ENCODE data around the gene TUBGCP6. TPM values are rescaled to one million over a fixed set of nuclear protein-coding genes. Genes with fewer than 3 reads are reported as not detected.

Gene TUBGCP6
- total and polyA plus RNA-seq, 2 donors (not counting 3 experiments of a cell fraction or from before 2014, with no cell fraction given): 33.1 to 45.3 TPM

DNA sequence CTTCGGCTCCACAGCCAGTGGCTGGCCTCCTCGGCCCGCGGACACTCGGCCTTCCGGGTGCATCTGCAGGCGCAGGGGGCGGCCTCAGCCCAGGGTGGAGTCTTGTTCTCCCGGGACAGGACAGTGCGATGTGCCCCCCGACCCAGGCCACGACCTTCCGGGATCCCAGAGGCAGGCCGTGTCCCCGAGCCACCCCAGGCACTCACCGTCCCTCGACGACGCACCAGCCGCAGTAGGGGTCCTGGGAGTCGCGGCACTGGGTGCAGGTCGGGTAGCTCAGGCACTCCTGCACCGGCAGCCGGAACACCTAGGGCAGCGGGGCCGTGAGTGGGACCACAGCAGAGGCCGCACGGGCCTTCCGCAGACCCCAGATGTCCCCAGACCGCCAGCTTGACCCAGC lies 42.9 kb upstream of the TUBGCP6 start:
- CTCF ChIA-PET: no interaction called here
- DNase-seq (ENCODE audit: low read depth, low spot score) (no peak), FAIRE-seq (no peak)
- Histone ChIP-seq H3K79me2 (ENCODE audit: control insufficient read depth, insufficient read depth, low read length) (peaks cover 38% of the 10 kb centered on the region), H3K4me3 (replicated peaks in 1 of 3; ENCODE audit: insufficient read depth in 1 of 3, low read depth in 1 of 3, low read length in 3 of 3) (no peak overlapping the region), H3K27me3 (ENCODE audit: control insufficient read depth in 2 of 2, insufficient read depth in 2 of 2, low read length in 2 of 2) (no peaks in the 10 kb centered on the region), H2AFZ (ENCODE audit: low read depth, low read length) (no peak overlapping the region), H3K9me3 (replicated peaks; ENCODE audit: control insufficient read depth, insufficient read depth, low read length) (no peaks in the 10 kb centered on the region), H4K20me1 (replicated peaks; ENCODE audit: control insufficient read depth, extremely low read depth, insufficient read depth, low read length) (no peaks in the 10 kb centered on the region), H3K9ac (replicated peaks; ENCODE audit: extremely low read depth, insufficient read depth, low read length) (no peak overlapping the region), H3K9me1 (replicated peaks; ENCODE audit: control insufficient read depth, extremely low read depth, insufficient read depth, low read length) (no peaks in the 10 kb centered on the region), H3K27ac (ENCODE audit: insufficient read depth, low read depth, low read length) (no peak overlapping the region), H3K36me3 (ENCODE audit: control insufficient read depth in 2 of 2, extremely low read depth in 1 of 2, insufficient read depth in 2 of 2, low read length in 2 of 2) (peaks cover 23 to 74% of the 10 kb centered on the region in 2 experiments), H3K4me1 (ENCODE audit: control insufficient read depth, extremely low read depth, insufficient read depth, low read length) (peaks cover 3% of the 10 kb centered on the region), H3K4me2 (ENCODE audit: insufficient read depth, low read length) (no peak overlapping the region)
- no peak for TF ChIP-seq MYC (IDR thresholded peaks at IDR 0.05; ENCODE audit: low read depth, low read length)
- no peak for TF ChIP-seq POLR2A (IDR thresholded peaks at IDR 0.05; ENCODE audit: low read depth, low read length)
- TF ChIP-seq, protein P1, sequence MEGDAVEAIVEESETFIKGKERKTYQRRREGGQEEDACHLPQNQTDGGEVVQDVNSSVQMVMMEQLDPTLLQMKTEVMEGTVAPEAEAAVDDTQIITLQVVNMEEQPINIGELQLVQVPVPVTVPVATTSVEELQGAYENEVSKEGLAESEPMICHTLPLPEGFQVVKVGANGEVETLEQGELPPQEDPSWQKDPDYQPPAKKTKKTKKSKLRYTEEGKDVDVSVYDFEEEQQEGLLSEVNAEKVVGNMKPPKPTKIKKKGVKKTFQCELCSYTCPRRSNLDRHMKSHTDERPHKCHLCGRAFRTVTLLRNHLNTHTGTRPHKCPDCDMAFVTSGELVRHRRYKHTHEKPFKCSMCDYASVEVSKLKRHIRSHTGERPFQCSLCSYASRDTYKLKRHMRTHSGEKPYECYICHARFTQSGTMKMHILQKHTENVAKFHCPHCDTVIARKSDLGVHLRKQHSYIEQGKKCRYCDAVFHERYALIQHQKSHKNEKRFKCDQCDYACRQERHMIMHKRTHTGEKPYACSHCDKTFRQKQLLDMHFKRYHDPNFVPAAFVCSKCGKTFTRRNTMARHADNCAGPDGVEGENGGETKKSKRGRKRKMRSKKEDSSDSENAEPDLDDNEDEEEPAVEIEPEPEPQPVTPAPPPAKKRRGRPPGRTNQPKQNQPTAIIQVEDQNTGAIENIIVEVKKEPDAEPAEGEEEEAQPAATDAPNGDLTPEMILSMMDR (IDR thresholded peaks at IDR 0.05; ENCODE audit: extremely low read depth in 1 of 2, insufficient read depth in 1 of 2, low read depth in 1 of 2, low read length in 2 of 2): no peak
- TF ChIP-seq FOS (IDR thresholded peaks at IDR 0.05; ENCODE audit: borderline replicate concordance, insufficient read depth, low read length): no peak
- no peak for TF ChIP-seq EZH2 (IDR thresholded peaks at IDR 0.05; ENCODE audit: borderline replicate concordance, low read depth, low read length, severe bottlenecking)
- dilution Hi-C loops (cut with MboI; ENCODE audit: extremely low pct_ligation_motif_present, low sequenced_read_pairs): no loop called here
- BruUV-seq (replicated peaks): no TSS peak
- POLR2A ChIA-PET: no interaction called here
- intact Hi-C loops (cut with micrococcal nuclease): no loop called here

DNA sequence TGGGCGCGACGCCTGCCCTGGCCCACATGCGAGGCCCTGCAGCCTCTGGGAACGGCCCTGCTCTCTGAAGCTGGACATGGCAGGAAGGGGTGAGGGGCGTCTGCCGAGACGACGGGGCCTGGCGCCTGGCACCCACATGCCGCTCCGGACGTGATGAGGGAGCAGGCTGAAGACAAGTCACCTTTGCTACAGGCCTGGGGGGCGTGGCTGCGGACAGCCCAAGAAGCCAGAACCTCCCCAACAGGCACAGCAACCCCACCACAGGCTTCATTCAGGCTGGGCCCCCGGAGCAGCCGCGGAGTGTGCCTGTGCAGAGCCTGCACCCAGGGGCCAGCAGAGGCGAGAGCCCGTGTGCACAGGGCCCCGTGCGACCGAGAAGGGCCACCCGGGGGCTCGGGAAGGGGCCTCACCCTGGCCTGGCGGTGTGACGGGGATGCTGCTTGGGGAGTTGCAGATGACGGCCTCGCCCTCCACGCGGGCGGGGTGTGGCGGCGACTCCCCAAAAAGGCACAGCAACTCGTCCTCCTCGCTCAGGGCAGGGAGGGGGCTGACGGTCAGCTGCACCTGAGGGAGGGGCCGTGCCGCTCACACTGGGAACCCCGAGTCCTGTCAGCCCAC lies 42.0 kb upstream of the TUBGCP6 start:
- no peak overlapping the region for H3K4me2 ChIP-seq (ENCODE audit: insufficient read depth, low read length)
- ChIA-PET POLR2A (no interaction called here), CTCF (no interaction called here)
- H3K27me3 ChIP-seq (ENCODE audit: control insufficient read depth in 2 of 2, insufficient read depth in 2 of 2, low read length in 2 of 2): no peaks in the 10 kb centered on the region
- DNase-seq (ENCODE audit: low read depth, low spot score) (no peak), FAIRE-seq (no peak)
- dilution Hi-C loops (cut with MboI; ENCODE audit: extremely low pct_ligation_motif_present, low sequenced_read_pairs): no loop called here
- H2AFZ ChIP-seq (ENCODE audit: low read depth, low read length): no peak overlapping the region
- H3K9ac ChIP-seq (replicated peaks; ENCODE audit: extremely low read depth, insufficient read depth, low read length): no peak overlapping the region
- H4K20me1 ChIP-seq (replicated peaks; ENCODE audit: control insufficient read depth, extremely low read depth, insufficient read depth, low read length): no peaks in the 10 kb centered on the region
- no peak overlapping the region for H3K4me3 ChIP-seq (replicated peaks in 1 of 3; ENCODE audit: insufficient read depth in 1 of 3, low read depth in 1 of 3, low read length in 3 of 3)
- TF ChIP-seq FOS (IDR thresholded peaks at IDR 0.05; ENCODE audit: borderline replicate concordance, insufficient read depth, low read length): no peak
- TF ChIP-seq POLR2A (IDR thresholded peaks at IDR 0.05; ENCODE audit: low read depth, low read length): no peak
- no peak for TF ChIP-seq JUN (IDR thresholded peaks at IDR 0.05; ENCODE audit: borderline replicate concordance, insufficient read depth, insufficient read length, low read depth)
- TF ChIP-seq, protein P1 (IDR thresholded peaks at IDR 0.05; ENCODE audit: extremely low read depth in 1 of 2, insufficient read depth in 1 of 2, low read depth in 1 of 2, low read length in 2 of 2): no peak
- TF ChIP-seq POLR2AphosphoS5 (IDR thresholded peaks at IDR 0.05; ENCODE audit: insufficient read depth, low read depth, low read length): no peak
- TF ChIP-seq, protein P2, sequence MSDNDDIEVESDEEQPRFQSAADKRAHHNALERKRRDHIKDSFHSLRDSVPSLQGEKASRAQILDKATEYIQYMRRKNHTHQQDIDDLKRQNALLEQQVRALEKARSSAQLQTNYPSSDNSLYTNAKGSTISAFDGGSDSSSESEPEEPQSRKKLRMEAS (IDR thresholded peaks at IDR 0.05; ENCODE audit: insufficient read depth, insufficient read length): no peak
- no peak for TF ChIP-seq MYC (IDR thresholded peaks at IDR 0.05; ENCODE audit: low read depth, low read length)
- TF ChIP-seq EZH2 (IDR thresholded peaks at IDR 0.05; ENCODE audit: borderline replicate concordance, low read depth, low read length, severe bottlenecking): no peak
- no peak for TF ChIP-seq GATA2 (IDR thresholded peaks at IDR 0.05; ENCODE audit: insufficient read depth, insufficient read length, low read depth, low read length)
- peaks cover 31% of the 10 kb centered on the region for H3K79me2 ChIP-seq (ENCODE audit: control insufficient read depth, insufficient read depth, low read length)
- H3K9me1 ChIP-seq (replicated peaks; ENCODE audit: control insufficient read depth, extremely low read depth, insufficient read depth, low read length): no peaks in the 10 kb centered on the region
- no TSS peak for BruUV-seq (replicated peaks)
- H3K36me3 ChIP-seq (ENCODE audit: control insufficient read depth in 2 of 2, extremely low read depth in 1 of 2, insufficient read depth in 2 of 2, low read length in 2 of 2): peaks cover 25 to 79% of the 10 kb centered on the region in 2 experiments
- H3K4me1 ChIP-seq (ENCODE audit: control insufficient read depth, extremely low read depth, insufficient read depth, low read length): peaks cover 2% of the 10 kb centered on the region
- H3K27ac ChIP-seq (ENCODE audit: insufficient read depth, low read depth, low read length): no peak overlapping the region
- H3K9me3 ChIP-seq (replicated peaks; ENCODE audit: control insufficient read depth, insufficient read depth, low read length): no peaks in the 10 kb centered on the region
- intact Hi-C loops (cut with micrococcal nuclease): no loop called here

All from endothelial cell of umbilical vein (primary cell).